T-helper 9 cell (primary cell): ENCODE data around the gene FREM1.

Experiments used
- DNase-seq: peaks from one replicate; pipeline ENCODE4 v3.0.0-alpha.2; 2020

The FREM1 gene

DNA sequence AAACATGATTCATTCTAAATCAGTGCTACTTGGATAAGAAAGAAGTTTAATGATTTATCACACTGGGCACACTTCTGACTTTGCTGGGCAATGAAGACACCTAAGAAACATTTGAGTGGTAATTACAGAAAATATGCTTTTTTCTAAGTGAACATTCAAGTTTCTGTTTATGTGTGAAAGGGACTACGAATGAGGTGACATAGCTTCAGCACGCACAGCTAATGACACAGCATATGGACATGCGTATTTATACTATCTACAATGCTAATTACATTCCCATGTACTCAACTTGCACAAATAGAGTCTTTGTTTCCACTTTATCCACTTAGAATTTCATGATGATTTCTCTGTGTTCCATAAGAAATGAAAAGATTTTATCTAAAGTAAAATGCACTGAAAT, 40.6 kb downstream of the FREM1 start:
- no peak for DNase-seq

- DNase-seq, result no peak
These were observed 41.2 kb downstream of the FREM1 start for GRCh38 chr9:14868772-14869583.

- no peak for DNase-seq
These were observed 41.8 kb downstream of the FREM1 start for GRCh38 chr9:14868418-14868771.

GRCh38 chr9:14866200-14866749, 44.0 kb downstream of the FREM1 start:
- DNase-seq, result no peak

DNA sequence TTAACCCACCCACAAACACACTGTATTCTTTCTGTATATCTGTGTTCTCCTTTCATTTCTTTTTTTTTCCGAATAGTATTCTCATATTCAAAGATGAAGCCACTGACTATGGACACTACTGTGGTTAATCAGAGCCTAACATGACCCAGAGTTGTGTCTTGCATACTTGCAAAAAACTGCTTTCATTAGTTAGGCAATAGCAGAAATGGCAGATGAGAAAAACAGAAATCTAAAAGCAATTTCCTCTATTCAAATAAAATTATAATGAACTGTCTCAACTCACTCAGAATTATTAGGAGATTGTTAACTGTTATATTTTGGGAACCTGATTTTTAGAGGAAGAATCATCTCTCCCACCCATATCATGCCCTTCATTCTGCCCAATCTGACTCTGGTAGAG, 45.9 kb downstream of the FREM1 start:
- DNase-seq, result no peak

- DNase-seq, result no peak
These were observed 46.8 kb downstream of the FREM1 start for GRCh38 chr9:14863402-14863801.

- no peak for DNase-seq
These were observed 52.6 kb downstream of the FREM1 start for GRCh38 chr9:14857449-14858305.

GRCh38 chr9:14849851-14850250, 60.4 kb downstream of the FREM1 start:
- no peak for DNase-seq

GRCh38 chr9:14849296-14849695, 60.9 kb downstream of the FREM1 start:
- no peak for DNase-seq

- DNase-seq, result peak; percentile 23
These were observed 63.3 kb downstream of the FREM1 start for GRCh38 chr9:14846871-14847311.

GRCh38 chr9:14843163-14843562, 67.1 kb downstream of the FREM1 start:
- no peak for DNase-seq

GRCh38 chr9:14842269-14842668, 68.0 kb downstream of the FREM1 start:
- DNase-seq, result no peak

DNA sequence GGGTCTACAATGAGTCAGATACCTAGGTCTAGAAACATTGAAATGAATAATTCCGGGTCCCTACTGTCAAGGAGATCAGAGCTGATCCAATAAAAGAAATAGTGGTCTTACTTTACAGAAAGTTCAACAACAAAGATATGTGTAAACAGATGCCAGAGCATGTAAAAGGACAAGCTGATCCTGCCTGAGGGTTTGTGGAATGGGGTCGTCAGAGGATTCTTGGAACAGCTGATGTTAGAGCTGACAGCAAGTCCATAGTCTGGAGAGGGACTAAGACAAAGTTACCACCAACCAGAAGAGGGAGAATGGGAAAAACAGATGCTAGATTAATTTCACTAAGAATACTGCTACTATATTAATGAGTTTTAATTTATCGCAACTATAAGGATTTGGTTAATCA, 71.5 kb downstream of the FREM1 start:
- DNase-seq, result no peak

GRCh38 chr9:14836885-14837284, 73.3 kb downstream of the FREM1 start:
- no peak for DNase-seq

GRCh38 chr9:14831661-14832060, 78.6 kb downstream of the FREM1 start:
- no peak for DNase-seq

DNA sequence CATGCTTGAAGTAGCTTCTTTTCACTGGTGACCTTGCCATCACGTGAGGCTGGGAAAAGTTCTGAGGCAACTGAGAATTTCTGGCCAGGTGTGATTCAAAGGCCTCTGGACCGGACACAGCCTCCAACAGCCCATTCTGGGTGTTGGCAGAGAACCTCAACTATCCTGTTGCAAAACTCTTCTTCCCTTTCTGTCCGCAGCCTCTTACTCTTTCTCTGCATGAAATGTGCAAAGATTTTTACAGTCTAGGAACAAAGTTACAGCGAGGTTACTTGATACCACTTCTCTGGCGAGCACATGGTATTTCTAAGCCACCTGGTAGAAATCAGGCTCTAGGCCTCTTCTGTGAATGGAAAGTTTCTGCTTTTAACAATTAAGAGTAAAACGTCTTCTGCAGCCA, 79.2 kb downstream of the FREM1 start:
- no peak for DNase-seq

DNA sequence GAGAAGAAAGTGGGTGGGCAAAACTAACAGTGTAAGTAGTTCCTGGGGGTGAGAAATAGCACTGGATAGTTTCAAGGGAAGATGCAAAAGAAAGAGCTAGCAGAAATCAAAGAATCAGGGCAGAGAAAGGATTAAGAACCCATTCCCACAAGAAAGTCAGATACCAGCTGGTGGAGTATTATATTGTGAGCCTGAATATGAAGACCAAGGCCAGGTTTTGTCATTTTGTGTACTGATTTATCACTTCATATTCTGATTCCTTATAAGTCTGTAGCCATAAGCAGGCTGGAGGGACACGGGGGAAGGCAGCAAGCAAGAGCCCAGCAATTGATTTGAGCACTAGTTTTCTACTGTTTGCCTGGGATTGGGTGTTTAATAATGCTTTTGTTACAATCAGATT, 80.2 kb downstream of the FREM1 start:
- DNase-seq, result no peak

DNA sequence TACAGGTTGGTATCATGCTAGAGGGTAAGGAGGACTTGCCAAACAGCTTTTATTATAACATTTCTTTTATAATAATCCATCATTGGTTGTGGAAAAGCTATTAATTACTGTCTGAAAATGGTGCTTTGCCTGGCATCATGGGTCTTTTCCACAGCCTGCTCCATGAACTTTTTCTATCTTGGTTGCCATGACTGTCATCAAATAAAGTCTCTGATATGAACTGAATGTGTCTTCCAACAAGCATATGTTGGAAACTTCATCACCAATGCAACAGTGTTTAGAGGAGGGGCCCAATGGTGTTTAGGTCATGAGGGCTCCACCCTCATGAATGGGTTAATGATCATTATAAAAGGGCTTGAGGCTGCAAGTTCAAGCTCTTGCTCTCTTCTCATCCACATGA, 81.0 kb downstream of the FREM1 start:
- no peak for DNase-seq

DNA sequence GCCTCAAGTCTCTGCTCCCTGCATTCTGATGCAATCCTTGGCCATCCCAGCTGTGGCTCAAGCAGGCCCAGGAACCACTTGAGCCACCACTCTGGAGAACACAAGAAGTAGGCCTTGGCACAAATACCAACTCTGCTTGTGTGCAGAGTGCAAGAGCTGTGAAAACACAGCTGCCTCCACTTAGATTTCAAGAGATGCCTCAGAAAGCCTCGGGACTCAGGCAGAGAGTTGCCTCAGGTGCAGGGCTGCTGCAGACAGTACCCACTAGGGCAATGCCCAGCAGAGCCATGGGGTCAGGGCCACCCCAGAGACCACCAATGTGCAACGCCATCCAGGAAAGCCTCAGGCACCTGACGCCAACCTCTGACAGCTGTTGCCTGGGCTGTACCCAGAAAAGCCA, 82.4 kb downstream of the FREM1 start:
- DNase-seq, result no peak

- no peak for DNase-seq
These were observed 85.7 kb downstream of the FREM1 start for GRCh38 chr9:14824481-14824880.

- DNase-seq, result no peak
These were observed 86.4 kb downstream of the FREM1 start for GRCh38 chr9:14823800-14824199.

- DNase-seq, result no peak
These were observed 87.6 kb downstream of the FREM1 start for GRCh38 chr9:14822666-14823065.

- DNase-seq, result no peak
These were observed 91.0 kb downstream of the FREM1 start for GRCh38 chr9:14819183-14819582.

GRCh38 chr9:14814249-14814628, 96.0 kb downstream of the FREM1 start:
- DNase-seq, result no peak
